Activated CD8-positive, alpha-beta memory T cell treated with anti-CD3 and anti-CD28 coated beads for 36 hours (primary cell): ENCODE results near the gene ABHD16A. TPM values are rescaled to one million over a fixed set of nuclear protein-coding genes. Genes with fewer than 3 reads are reported as not detected.
"Not testable (repeated sequence)": the region's sequence is repeated elsewhere in the genome, so short reads cannot be mapped to it uniquely, and the experiment has no call there.

Experiments
- CTCF ChIA-PET: fragments of 350-600 bp; sonication (Branson Sonifier 250); formaldehyde crosslinking; loops from one replicate; lab custom pipeline; 2021; ENCODE audit warnings: antibody characterized with exemption; lab: Charles Lee
- POLR2A ChIA-PET: fragments of 350-600 bp; sonication (Branson Sonifier 250); formaldehyde crosslinking; loops from one replicate; lab custom pipeline; 2021; ENCODE audit warnings: antibody characterized with exemption; lab: Charles Lee
- total RNA-seq, 2 experiments: library from RNA; stranded (reverse); gene quantifications; one replicate each; pipeline ENCODE4 v1.2.3, GENCODE V29; 2021

ABHD16A gene
- total RNA-seq, 2 experiments from 2014 or later: 30.1 to 32.0 TPM

DNA sequence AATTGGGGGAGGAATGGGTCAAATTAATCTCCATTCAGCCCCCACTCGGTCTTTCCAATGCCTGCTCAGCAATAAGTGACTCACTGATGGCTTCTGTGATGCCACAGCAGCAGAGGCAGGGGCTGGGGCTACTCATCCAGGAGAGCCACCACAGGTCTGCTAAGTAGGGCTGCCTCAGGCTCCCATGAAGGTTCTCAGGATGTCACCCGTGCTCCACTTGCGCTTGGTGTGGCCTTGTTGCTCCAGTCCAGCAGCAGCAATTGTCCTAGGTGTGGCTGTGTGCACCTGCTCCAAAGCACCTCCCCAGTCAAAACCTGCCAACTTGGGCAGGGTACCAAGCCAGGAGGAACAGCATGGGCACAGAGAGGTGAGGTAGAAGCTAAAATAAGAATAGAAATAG is 19.0 kb upstream of the ABHD16A start:
- ChIA-PET POLR2A (no interaction called here), CTCF (interaction anchor here (0.6 kb wide), 1 partner anchor 195 kb away, joined by 3 read pairs; no protein-coding TSS in a partner anchor)

GRCh38 chr6:31721351-31722020 is 18.4 kb upstream of the ABHD16A start, which contains the start of gene LY6G6C:
Gene LY6G6C (minus strand): TSS chr6:31721746. CDS start chr6:31721679, 67 bp downstream.
- ChIA-PET CTCF (no interaction called here), POLR2A (no interaction called here)

DNA sequence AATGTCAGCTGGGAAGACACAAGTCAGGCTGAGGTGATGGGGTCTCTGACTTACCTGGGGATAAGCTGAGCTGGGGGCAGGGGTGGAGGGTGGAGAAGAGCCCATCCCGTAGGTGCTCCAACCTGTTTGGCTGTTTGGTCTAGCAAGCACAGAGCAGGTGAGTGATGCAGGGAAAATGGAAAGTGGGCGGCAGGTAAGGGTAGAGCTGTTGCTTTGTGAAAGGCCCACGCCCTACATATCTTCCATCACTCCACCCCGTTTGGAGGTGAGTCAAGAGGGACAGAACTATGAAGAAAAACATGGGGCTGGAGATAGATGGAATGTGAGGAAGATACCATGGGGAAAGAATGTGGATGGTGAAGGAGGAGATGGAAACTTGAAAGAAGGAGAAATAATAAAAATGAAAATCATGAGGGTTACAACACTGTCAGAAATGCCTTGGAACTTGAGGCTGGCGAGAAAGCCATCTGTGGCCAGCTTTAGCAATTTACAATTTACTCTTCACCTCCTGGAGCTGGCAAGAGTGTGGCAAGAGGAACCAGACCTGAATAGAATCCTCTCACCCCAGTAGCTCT is 17.2 kb upstream of the ABHD16A start:
- CTCF ChIA-PET: interaction anchor here (0.9 kb wide), 1 partner anchor 10 kb away, joined by 3 read pairs; no protein-coding TSS in a partner anchor
- POLR2A ChIA-PET: no interaction called here

DNA sequence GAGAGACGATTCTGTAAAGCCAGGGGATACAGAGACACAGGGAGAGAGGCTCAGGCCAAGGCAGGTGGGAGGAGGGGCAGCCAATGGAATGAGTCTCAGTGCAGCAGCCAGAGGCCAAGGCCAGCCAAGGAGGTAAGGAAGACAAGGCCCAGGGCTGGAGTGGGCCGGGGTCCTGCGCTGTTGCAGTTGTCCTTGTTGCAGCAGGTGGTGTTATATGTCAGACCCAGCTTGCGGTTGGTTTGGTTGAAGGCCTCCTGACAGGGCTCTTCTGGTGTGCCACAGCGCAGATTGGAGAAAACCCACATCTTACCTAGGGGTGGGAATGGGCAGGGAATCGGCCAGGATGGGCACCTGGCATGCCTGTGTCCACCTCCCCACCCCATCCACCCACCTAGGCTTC is 15.9 kb upstream of the ABHD16A start:
- POLR2A ChIA-PET: no interaction called here

GRCh38 chr6:31718265-31718664 is 15.1 kb upstream of the ABHD16A start:
- POLR2A ChIA-PET: no interaction called here
- CTCF ChIA-PET: no interaction called here

More for the DNA sequence above, 15.9 kb upstream of the ABHD16A start:
- CTCF ChIA-PET: interaction anchor here (0.8 kb wide), 1 partner anchor 15 kb away, joined by 3 read pairs; the partner anchor contains the start of gene ABHD16A

- ChIA-PET POLR2A (no interaction called here), CTCF (no interaction called here)
These were observed 14.5 kb upstream of the ABHD16A start for GRCh38 chr6:31717499-31718222.

DNA sequence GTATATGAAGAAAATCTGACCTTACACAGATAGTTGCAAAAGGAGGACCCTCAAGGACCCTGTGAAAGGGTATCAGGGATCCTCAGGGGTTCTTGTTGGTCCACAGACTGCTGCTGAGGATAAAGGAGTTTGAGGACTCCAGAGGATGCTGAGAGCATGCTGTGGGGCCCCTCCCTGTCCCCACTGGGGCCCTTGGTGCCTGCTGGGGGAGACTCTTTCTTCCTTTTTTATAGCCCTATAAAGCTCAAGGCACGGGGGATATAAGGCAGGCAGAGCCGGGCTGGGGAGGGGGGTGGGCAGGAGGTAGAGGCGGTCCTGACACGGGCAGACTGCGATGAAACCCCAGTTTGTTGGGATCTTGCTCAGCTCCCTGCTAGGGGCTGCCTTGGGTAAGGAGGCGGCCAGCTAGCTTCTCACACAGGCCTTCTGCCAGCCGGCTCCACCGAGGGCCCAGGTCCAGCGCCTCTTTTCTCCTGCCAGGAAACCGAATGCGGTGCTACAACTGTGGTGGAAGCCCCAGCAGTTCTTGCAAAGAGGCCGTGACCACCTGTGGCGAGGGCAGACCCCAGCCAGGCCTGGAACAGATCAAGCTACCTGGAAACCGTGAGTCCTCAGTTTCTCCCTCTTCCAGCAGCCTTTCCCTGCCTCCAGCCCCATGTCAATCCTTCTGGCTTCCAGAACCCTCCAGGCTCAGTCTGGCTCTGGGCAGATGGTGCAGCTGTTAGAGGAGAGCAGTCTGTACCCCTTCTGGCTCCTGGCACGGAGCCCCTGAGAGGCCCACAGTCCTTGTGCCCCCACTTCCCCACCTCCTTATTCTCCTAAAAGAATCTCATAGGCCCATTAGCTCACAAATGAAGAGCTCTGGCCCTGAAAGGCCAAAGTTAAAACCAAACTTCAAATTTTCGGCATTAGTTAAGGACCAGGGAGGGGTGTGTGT is 12.2 kb upstream of the ABHD16A start, which contains the start of gene LY6G6D:
Gene LY6G6D (plus strand): TSS at position 327 of the 937 bp plus-strand sequence. CDS start 8 bp downstream, at position 335.
- POLR2A ChIA-PET: no interaction called here
- CTCF ChIA-PET: interaction anchor here (0.9 to 2.9 kb wide), 2 partner anchors 15 to 75 kb away, joined by 3 to 7 read pairs; no protein-coding TSS in a partner anchor

DNA sequence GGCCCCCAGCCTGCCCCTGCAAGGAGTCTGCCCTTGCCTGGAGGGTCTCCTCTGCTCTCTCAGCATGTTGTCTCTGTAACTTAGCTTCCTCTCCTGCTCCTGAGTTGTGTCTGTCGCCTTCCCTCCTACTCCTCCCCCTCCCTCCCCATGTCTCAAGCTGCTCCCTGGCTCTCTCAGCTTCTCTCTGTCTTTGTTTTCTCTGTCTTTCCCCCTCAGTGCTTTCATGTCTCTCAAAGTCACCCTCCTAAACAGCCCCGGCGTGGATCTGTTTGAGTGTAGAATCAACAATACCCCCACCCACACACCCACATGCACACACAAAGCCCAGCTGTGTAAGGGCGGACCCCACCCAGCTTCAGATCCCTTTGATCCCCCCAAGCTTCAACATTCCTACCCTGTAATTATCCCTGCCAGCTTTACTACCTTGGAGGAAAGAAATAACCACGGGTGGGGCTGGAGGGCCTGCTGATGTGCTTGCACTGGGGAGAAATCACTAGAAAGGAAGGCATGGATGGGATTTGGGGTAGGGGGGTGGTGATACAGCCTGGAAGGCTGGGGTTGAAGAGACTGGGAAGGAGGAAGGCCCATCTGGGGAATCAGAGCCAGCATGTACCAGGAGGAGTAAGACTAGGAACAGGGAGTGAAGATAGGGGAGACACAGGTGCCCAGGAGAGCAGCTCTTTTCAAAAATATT is 11.0 kb upstream of the ABHD16A start:
- POLR2A ChIA-PET: no interaction called here
- CTCF ChIA-PET: interaction anchor here (1.3 to 2.9 kb wide), 2 partner anchors 16 to 55 kb away, joined by 4 to 7 read pairs; no protein-coding TSS in a partner anchor

DNA sequence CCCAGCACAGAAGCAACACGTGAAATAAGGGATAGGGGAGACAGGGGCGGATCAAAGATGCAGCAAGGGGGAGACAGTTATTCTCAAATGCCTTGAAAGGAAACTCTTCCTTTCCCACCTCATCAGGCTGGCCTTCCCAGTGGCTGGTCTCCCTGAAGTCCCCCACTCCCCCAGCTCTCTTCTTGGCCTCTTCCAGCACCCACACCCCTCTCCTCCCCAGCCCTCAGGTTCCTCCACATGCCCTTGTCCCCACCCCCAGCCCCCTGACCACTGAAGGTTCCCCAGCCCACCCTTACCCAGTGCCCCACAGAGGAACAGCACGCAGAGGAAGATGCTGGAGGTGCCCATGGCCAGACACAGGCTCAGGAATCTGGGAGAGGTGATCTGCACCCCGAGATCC is 10.3 kb upstream of the ABHD16A start:
- CTCF ChIA-PET: interaction anchor here (1.3 to 2.9 kb wide), 2 partner anchors 17 to 56 kb away, joined by 4 to 7 read pairs; no protein-coding TSS in a partner anchor

GRCh38 chr6:31712296-31712695 is 9.2 kb upstream of the ABHD16A start:
- ChIA-PET CTCF (no interaction called here), POLR2A (no interaction called here)

More for the DNA sequence above, 10.3 kb upstream of the ABHD16A start:
- POLR2A ChIA-PET: no interaction called here

GRCh38 chr6:31711233-31711632 is 8.1 kb upstream of the ABHD16A start:
- POLR2A ChIA-PET: no interaction called here
- CTCF ChIA-PET: interaction anchor here (1.5 kb wide), 1 partner anchor 29 kb away, joined by 3 read pairs; no protein-coding TSS in a partner anchor

- ChIA-PET CTCF (interaction anchor here (0.8 to 1.5 kb wide), 2 partner anchors 30 to 164 kb away, joined by 3 to 4 read pairs; partner anchors contain the start of gene ATP6V1G2), POLR2A (no interaction called here)
These were observed 7.5 kb upstream of the ABHD16A start for GRCh38 chr6:31710523-31711219.

DNA sequence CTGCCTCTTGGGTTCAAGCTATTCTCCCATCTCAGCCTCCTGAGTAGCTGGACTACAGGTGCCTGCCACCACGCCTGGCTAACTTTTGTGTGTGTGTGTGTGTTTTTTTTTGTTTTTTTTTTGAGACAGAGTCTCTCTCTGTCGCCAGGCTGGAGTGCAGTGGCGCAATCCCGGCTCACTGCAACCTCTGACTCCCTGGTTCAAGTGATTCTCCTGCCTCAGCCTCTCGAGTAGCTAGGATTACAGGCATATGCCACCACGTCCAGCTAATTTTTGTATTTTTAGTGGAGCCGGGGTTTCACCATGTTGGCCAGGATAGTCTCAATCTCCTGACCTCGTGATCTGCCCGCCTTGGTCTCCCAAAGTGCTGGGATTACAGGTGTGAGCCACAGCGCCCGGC is 6.0 kb upstream of the ABHD16A start:
- POLR2A ChIA-PET: not testable (repeated sequence)
- CTCF ChIA-PET: interaction anchor here (0.7 kb wide), 1 partner anchor 87 kb away, joined by 3 read pairs; no protein-coding TSS in a partner anchor

GRCh38 chr6:31708224-31708623 is 5.1 kb upstream of the ABHD16A start:
- ChIA-PET CTCF (interaction anchor here (0.8 kb wide), 1 partner anchor 59 kb away, joined by 4 read pairs; no protein-coding TSS in a partner anchor), POLR2A (no interaction called here)

DNA sequence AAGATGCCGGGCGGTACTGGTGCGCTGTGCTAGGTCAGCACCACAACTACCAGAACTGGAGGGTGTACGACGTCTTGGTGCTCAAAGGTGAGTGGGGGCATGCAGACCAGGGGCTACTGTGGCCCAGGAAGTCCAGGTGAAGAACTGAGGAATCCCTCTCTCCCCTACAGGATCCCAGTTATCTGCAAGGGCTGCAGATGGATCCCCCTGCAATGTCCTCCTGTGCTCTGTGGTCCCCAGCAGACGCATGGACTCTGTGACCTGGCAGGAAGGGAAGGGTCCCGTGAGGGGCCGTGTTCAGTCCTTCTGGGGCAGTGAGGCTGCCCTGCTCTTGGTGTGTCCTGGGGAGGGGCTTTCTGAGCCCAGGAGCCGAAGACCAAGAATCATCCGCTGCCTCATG is 4.6 kb upstream of the ABHD16A start:
- CTCF ChIA-PET: no interaction called here

DNA sequence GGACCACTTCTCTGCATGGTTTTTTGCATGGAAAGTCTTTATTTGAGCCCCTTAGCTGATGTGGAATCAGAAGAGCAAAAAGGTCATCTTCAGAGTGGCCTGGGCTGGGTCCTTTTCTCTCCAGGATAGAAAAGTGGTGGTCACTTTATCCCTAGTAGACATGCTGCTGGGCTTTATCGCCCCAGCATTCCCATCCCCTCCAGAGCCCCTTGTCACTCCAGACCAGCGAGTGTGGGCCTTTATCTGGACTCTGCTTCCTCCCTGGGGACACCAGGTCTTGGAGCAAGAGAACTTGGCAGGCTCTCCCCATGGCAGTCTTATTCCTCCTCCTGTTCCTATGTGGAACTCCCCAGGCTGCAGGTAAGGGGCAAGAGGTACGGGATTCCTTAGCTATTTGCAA is 3.5 kb upstream of the ABHD16A start, which contains the start of gene LY6G6F:
Gene LY6G6F (plus strand): TSS at position 268 of the 400 bp plus-strand sequence. CDS start 41 bp downstream, at position 309.
- POLR2A ChIA-PET: no interaction called here

More for the DNA sequence above, 4.6 kb upstream of the ABHD16A start:
- POLR2A ChIA-PET: no interaction called here

DNA sequence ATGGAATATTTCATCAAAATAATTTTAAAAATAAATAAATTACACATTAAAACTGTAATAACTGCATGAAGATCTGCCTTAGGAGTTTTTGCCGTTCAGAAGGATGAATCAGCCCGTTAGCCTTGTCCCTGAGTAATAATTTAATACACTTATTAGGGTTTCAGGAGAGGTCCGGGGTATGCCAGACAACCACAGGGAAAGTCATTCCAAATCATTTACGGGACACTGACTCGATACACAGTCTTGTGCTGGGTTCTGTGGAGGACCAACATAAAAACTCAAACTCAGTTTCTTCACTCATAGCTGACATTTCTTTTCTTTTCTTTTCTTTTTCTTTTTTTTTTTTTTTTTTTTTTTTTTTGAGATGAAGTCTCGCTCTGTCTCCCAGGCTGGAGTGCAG is 2.8 kb upstream of the ABHD16A start:
- ChIA-PET POLR2A (no interaction called here), CTCF (no interaction called here)

More for the DNA sequence above, 3.5 kb upstream of the ABHD16A start, which contains the start of gene LY6G6F:
- CTCF ChIA-PET: no interaction called here
